HG02943 (cell line): Measurements from ENCODE around the gene UBL4B.

ENCODE experiments used
- ATAC-seq: cut with Tn5 transposase; IDR thresholded peaks from one replicate; pipeline ENCODE4 v1.9.1; 2021; ENCODE audit warnings: mild to moderate bottlenecking, low read depth, moderate library complexity; ENCODE audit not compliant: unreplicated experiment

Gene UBL4B

GRCh38 chr1:110151175-110151669 is 39.0 kb downstream of the UBL4B start:
- no peak for ATAC-seq

GRCh38 chr1:110152133-110152785 is 40.0 kb downstream of the UBL4B start:
- ATAC-seq, result no peak

- ATAC-seq, result no peak
Measured at GRCh38 chr1:110153407-110153950, 41.2 kb downstream of the UBL4B start.

GRCh38 chr1:110155878-110156522 is 43.8 kb downstream of the UBL4B start:
- no peak for ATAC-seq

- ATAC-seq, result no peak
Measured at GRCh38 chr1:110158261-110158660, 46.0 kb downstream of the UBL4B start.

- ATAC-seq, result no peak
Measured at GRCh38 chr1:110159168-110159567, 46.9 kb downstream of the UBL4B start.

GRCh38 chr1:110160538-110161100 is 48.4 kb downstream of the UBL4B start:
- no peak for ATAC-seq

GRCh38 chr1:110161165-110161564 is 48.9 kb downstream of the UBL4B start:
- no peak for ATAC-seq

- ATAC-seq, result no peak
Measured at GRCh38 chr1:110161849-110162248, 49.6 kb downstream of the UBL4B start.
